Suprapubic skin (tissue), 3 donors: ENCODE results near the gene RRP1.

Experiments used
- POLR2A ChIP-seq, 2 donors: fragments of 450-650 bp; IDR thresholded peaks; one replicate each; pipeline ENCODE4 v1.6.1; 2017; ENCODE audit warnings: antibody characterized with exemption in 2 of 2, mild to moderate bottlenecking in 2 of 2, moderate library complexity in 2 of 2
- TF ChIP-seq, protein P1 (sequence below), 2 donors: fragments of 200-600 bp in 1 of 2; fragments of 450-650 bp in 1 of 2; sonication (generic) in 1 of 2; IDR thresholded peaks; one replicate each; pipeline ENCODE4 v1.5.1; 2016 to 2019; ENCODE audit warnings: antibody characterized with exemption in 2 of 2, mild to moderate bottlenecking in 1 of 2, moderate library complexity in 1 of 2

DNA sequence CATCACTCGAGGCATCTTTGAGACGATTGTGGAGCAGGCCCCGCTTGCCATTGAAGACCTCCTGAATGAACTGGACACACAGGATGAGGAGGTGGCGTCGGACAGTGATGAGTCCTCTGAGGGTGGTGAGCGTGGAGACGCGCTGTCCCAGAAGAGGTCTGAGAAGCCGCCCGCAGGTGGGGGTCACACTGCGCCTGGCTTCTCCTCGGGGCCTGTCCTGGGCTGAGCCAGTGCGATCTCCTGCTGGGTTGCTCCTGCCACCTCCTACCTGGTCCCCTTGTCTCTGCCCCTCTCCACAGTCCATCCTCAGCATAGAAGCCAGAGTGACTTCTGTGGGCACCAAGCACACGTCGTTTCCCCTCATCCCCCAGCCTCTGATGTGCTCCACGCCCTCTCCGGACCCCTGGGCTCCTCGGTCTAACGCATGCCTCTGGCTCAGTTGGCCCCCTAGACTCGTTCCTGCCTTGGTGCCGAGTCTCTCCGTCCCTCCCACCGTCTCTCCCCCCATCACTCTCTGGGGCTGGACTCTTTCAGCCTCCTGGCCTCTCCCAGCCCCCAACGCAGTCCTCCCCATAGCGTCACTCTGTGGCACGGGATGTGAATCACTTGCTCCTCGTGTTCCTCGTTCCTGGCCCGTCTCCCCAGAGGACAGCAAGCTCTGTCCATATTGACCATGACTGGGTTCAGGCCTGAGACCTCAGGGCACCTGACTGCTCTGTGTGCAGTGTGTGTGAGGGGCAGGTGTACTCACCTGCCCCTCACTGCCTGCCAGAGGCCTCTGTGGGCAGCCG lies 8.7 kb downstream of the RRP1 start:
- TF ChIP-seq POLR2A (IDR thresholded peaks at IDR 0.05), result no peak
- TF ChIP-seq, protein P1, sequence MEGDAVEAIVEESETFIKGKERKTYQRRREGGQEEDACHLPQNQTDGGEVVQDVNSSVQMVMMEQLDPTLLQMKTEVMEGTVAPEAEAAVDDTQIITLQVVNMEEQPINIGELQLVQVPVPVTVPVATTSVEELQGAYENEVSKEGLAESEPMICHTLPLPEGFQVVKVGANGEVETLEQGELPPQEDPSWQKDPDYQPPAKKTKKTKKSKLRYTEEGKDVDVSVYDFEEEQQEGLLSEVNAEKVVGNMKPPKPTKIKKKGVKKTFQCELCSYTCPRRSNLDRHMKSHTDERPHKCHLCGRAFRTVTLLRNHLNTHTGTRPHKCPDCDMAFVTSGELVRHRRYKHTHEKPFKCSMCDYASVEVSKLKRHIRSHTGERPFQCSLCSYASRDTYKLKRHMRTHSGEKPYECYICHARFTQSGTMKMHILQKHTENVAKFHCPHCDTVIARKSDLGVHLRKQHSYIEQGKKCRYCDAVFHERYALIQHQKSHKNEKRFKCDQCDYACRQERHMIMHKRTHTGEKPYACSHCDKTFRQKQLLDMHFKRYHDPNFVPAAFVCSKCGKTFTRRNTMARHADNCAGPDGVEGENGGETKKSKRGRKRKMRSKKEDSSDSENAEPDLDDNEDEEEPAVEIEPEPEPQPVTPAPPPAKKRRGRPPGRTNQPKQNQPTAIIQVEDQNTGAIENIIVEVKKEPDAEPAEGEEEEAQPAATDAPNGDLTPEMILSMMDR (IDR thresholded peaks at IDR 0.05), result no peak
